Stimulated activated CD4-positive, alpha-beta T cell treated with anti-CD3 and anti-CD28 coated beads, Interleukin-4, amount 100 ng/mL, for 48 hours (primary cell): ENCODE data around the gene ASAP3.

Experiments used
- DNase-seq, 2 donors: peaks; one replicate each; pipeline ENCODE4 v3.0.0-alpha.2; 2020; ENCODE audit warnings: low read depth in 2 of 2

ASAP3 gene

GRCh38 chr1:23423415-23424292, 60.3 kb downstream of the ASAP3 start:
- peak in 1 of 2 donors; percentile 6 for DNase-seq

GRCh38 chr1:23422941-23423340, 61.0 kb downstream of the ASAP3 start:
- DNase-seq, result no peak

- DNase-seq, result peak; percentile 21 to 26
Measured at GRCh38 chr1:23422241-23422877, 61.6 kb downstream of the ASAP3 start.

- DNase-seq, result no peak
Measured at GRCh38 chr1:23421753-23422240, 62.2 kb downstream of the ASAP3 start.

GRCh38 chr1:23421343-23421742, 62.6 kb downstream of the ASAP3 start:
- no peak for DNase-seq

GRCh38 chr1:23420778-23421177, 63.2 kb downstream of the ASAP3 start:
- no peak for DNase-seq

GRCh38 chr1:23419180-23419579, 64.8 kb downstream of the ASAP3 start:
- no peak for DNase-seq

- no peak for DNase-seq
Measured at GRCh38 chr1:23417570-23417969, 66.4 kb downstream of the ASAP3 start.

GRCh38 chr1:23416964-23417363, 67.0 kb downstream of the ASAP3 start:
- DNase-seq, result no peak

GRCh38 chr1:23408797-23409290, 75.1 kb downstream of the ASAP3 start:
- no peak for DNase-seq

- DNase-seq, result no peak
Measured at GRCh38 chr1:23407016-23407630, 76.9 kb downstream of the ASAP3 start.

GRCh38 chr1:23405946-23406345, 78.0 kb downstream of the ASAP3 start:
- no peak for DNase-seq

- peak; percentile 80 to 92 for DNase-seq
Measured at GRCh38 chr1:23403735-23404486, 80.1 kb downstream of the ASAP3 start.

- no peak for DNase-seq
Measured at GRCh38 chr1:23403355-23403734, 80.6 kb downstream of the ASAP3 start.

GRCh38 chr1:23403038-23403336, 81.0 kb downstream of the ASAP3 start:
- DNase-seq, result no peak

GRCh38 chr1:23402286-23403037, 81.5 kb downstream of the ASAP3 start:
- no peak for DNase-seq

GRCh38 chr1:23401313-23401712, 82.7 kb downstream of the ASAP3 start:
- DNase-seq, result no peak

- no peak for DNase-seq
Measured at GRCh38 chr1:23400324-23401114, 83.5 kb downstream of the ASAP3 start.

GRCh38 chr1:23399229-23399628, 84.8 kb downstream of the ASAP3 start:
- no peak for DNase-seq

GRCh38 chr1:23397908-23398307, 86.1 kb downstream of the ASAP3 start:
- no peak for DNase-seq
